Stomach (tissue), 4 donors: ENCODE measurements around the gene OPCML.

Experiments
- CTCF ChIP-seq, 7 experiments: fragments of 450-650 bp in 4 of 7; fragments of 200-600 bp in 3 of 7; sonication (generic) in 3 of 7; IDR thresholded peaks; one replicate each; pipeline ENCODE4 v1.5.1; 2016 to 2019; ENCODE audit warnings: antibody characterized with exemption in 7 of 7, control low read depth in 2 of 7, mild to moderate bottlenecking in 1 of 7
- POLR2A ChIP-seq, 4 donors: fragments of 450-650 bp; IDR thresholded peaks; one replicate each; pipeline ENCODE4 v1.6.1; 2016; ENCODE audit warnings: antibody characterized with exemption in 4 of 4, control low read depth in 2 of 4, mild to moderate bottlenecking in 1 of 4, moderate library complexity in 1 of 4
- POLR2AphosphoS5 ChIP-seq, 3 donors: sonication (generic); formaldehyde crosslinking; IDR thresholded peaks; one replicate each; pipeline ENCODE4 v1.6.1; 2016; ENCODE audit warnings: antibody characterized with exemption in 3 of 3

DNA sequence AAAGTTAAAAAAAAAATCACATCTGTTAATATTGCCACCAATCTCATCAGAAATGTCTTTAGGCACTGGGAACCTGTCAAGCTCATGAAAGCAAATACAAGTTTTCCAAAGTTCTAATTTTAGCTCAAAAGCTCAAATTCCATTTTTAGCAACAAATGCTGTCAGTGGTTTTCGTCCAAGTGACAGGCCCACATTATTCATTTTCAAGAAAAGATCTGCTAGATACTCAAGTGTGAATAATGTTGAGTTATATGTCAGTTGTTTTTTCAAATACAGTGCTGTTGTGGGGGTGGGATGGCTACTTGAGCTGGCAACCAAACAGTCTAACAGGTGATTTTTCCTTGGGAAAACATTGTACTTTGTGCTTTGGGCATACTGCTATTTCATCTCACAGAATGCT is 1072.6 kb downstream of the OPCML start:
- TF ChIP-seq CTCF (IDR thresholded peaks at IDR 0.05) (no peak), POLR2AphosphoS5 (IDR thresholded peaks at IDR 0.05) (no peak), POLR2A (IDR thresholded peaks at IDR 0.05) (no peak)
